ENCODE measurements around the gene SLC16A7. TPM values are rescaled to one million over a fixed set of nuclear protein-coding genes. Genes with fewer than 3 reads are reported as not detected.
A peak's percentile ranks its signal among the peaks of the same experiment; 100 is the strongest.
"Not testable (repeated sequence)": the region's sequence is repeated elsewhere in the genome, so short reads cannot be mapped to it uniquely, and the experiment has no call there.

The SLC16A7 gene
- total and polyA plus RNA-seq, 8 donors: 4.0 to 47.4 (median 32.0) TPM

- Histone ChIP-seq H3K4me1 (peaks cover 8 to 16% (median 16%) of the 10 kb centered on the region in 3 donors), H3K9me3 (no peaks in the 10 kb centered on the region), H3K36me3 (no peaks in the 10 kb centered on the region), H3K27me3 (no peaks in the 10 kb centered on the region), H3K4me3 (peak overlapping the region in 3 of 4 donors; percentile 18 to 72 (median 70)), H3K27ac (peak overlapping the region; percentile 81 to 99 (median 98))
- no peak for FAIRE-seq
- no peak for TF ChIP-seq CTCF (IDR thresholded peaks at IDR 0.05)
- 12 to 16% methylated on average over 2 of the region's 2 CpGs for WGBS, 2 donors
- intact Hi-C loops (cut with DNase I): loop anchor here in 1 of 3 donors (5.0 to 10.0 kb wide), 2 partner anchors 50 to 167 kb away; no protein-coding TSS in a partner anchor
- ATAC-seq: peak; percentile 51 to 65 (median 58)
- DNase-seq: peak in 4 of 6 donors; percentile 31 to 69 (median 52)
Observed at GRCh38 chr12:59597385-59597781, 1.6 kb downstream of the SLC16A7 start.

- intact Hi-C loops (cut with DNase I): no loop called here
- Histone ChIP-seq H3K27ac (no peak overlapping the region), H3K4me1 (peaks cover 6 to 8% (median 7%) of the 10 kb centered on the region in 3 donors), H3K36me3 (no peaks in the 10 kb centered on the region), H3K9me3 (no peaks in the 10 kb centered on the region), H3K4me3 (no peak overlapping the region), H3K27me3 (no peaks in the 10 kb centered on the region)
- no peak for ATAC-seq
- no peak for FAIRE-seq
- no peak for TF ChIP-seq CTCF (IDR thresholded peaks at IDR 0.05)
- DNase-seq: no peak
Observed at GRCh38 chr12:59600171-59600570, 4.3 kb downstream of the SLC16A7 start.

- ATAC-seq: no peak
- Histone ChIP-seq H3K9me3 (no peaks in the 10 kb centered on the region), H3K27ac (no peak overlapping the region), H3K27me3 (no peaks in the 10 kb centered on the region), H3K4me1 (peaks cover 0 to 6% (median 6%) of the 10 kb centered on the region in 3 donors), H3K36me3 (no peaks in the 10 kb centered on the region), H3K4me3 (no peak overlapping the region)
- intact Hi-C loops (cut with DNase I): no loop called here
- FAIRE-seq: no peak
- TF ChIP-seq CTCF (IDR thresholded peaks at IDR 0.05): no peak
- no peak for DNase-seq
Observed at GRCh38 chr12:59603754-59604153, 7.9 kb downstream of the SLC16A7 start.

- H3K4me3 ChIP-seq; intact Hi-C loops (cut with DNase I); ATAC-seq; H3K9me3 ChIP-seq; H3K27me3 ChIP-seq; H3K36me3 ChIP-seq; H3K27ac ChIP-seq; DNase-seq; FAIRE-seq; H3K4me1 ChIP-seq: not testable (repeated sequence)
- 71 to 99% methylated on average over 4 of the region's 4 CpGs for WGBS, 2 donors
Observed at GRCh38 chr12:59612823-59613434, 17.1 kb downstream of the SLC16A7 start.

- intact Hi-C loops (cut with DNase I): loop anchor here in 1 of 3 donors (5.0 kb wide), 1 partner anchor 77 kb away; no protein-coding TSS in a partner anchor
- peak; percentile 78 to 79 (median 78) for ATAC-seq
- Histone ChIP-seq H3K4me1 (peaks cover 0 to 4% (median 3%) of the 10 kb centered on the region in 3 donors), H3K27me3 (no peaks in the 10 kb centered on the region), H3K4me3 (no peak overlapping the region), H3K36me3 (peaks cover 0 to 5% (median 0%) of the 10 kb centered on the region in 3 donors), H3K27ac (no peak overlapping the region), H3K9me3 (no peaks in the 10 kb centered on the region)
- no peak for TF ChIP-seq CTCF (IDR thresholded peaks at IDR 0.05)
- no peak for FAIRE-seq
- DNase-seq: peak in 2 of 6 donors; percentile 21 to 23
Observed at GRCh38 chr12:59615392-59616165, 19.8 kb downstream of the SLC16A7 start.

All from pancreas (tissue), 10 donors.